GM21529 (cell line): ENCODE data around the gene RCOR2.

Experiments
- ATAC-seq: cut with Tn5 transposase; IDR thresholded peaks from one replicate; pipeline ENCODE4 v1.9.1; 2021; ENCODE audit not compliant: unreplicated experiment

The RCOR2 gene

DNA sequence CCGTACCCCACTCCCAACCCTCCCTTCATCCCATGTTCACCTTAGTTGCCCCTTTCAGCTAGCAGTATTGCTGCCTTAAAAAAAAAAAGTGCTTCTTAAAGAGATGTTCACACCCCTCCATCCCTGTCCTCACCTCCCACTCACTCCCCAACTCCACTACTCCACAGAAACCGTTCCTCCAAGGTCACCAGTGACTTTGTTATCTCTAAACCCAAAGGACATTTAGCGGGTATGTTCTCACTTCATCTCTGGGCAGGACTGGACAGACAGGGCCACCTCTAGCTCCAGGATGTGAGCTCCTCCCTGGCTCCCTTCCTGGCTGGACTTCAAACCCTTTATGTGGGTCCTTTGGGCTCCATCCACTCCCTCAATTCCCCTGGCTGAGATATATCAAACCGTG is 6.4 kb upstream of the RCOR2 start:
- ATAC-seq, result no peak

DNA sequence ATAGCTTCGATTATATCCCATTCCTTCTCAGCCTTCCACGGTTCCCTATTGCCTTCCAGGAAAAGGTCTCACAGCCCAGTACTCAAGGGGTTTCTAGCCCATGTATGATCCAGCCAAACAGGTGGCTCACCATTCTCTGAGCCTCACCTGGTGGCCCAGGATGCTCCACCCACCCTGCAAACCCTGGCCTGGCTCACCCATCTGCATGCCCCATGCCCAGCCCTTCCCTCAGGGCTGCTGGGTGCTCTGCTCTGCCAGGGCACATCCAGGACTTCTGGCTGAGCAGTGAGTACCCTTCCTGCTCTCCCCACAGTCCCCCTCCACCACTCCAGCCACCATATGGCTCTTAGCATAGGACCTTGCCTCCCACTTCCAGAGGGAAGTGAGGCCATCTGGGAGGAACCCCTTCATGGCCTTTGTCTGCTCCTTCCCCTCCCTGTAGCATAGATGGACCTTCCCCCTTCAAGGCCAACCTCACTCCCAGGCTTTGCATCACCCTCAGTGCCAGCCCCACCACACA is 5.8 kb upstream of the RCOR2 start:
- ATAC-seq, result no peak

DNA sequence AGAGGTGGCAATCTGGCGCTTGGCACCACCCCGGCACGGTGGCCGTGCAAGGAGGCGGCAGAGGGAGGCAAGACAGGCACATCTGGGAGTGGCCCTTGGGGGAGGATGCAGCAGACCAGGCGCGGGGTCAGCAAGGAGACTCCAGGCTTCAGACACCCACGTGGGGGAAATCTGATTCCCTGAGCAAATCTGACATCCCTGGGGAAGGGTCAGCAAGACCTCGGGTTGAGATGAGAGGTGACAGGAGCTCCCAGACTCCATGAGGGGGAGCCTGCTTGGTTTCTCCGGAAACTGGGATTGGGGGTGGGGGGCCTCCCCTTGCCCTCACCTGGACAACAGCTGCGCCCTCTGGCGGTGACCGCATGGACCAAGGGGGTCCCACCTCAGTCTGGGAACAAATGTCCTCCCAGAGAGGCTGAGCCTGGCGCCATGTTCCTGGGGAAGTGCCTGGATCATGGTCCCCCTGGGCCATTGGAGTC is 4.0 kb upstream of the RCOR2 start:
- ATAC-seq, result no peak

DNA sequence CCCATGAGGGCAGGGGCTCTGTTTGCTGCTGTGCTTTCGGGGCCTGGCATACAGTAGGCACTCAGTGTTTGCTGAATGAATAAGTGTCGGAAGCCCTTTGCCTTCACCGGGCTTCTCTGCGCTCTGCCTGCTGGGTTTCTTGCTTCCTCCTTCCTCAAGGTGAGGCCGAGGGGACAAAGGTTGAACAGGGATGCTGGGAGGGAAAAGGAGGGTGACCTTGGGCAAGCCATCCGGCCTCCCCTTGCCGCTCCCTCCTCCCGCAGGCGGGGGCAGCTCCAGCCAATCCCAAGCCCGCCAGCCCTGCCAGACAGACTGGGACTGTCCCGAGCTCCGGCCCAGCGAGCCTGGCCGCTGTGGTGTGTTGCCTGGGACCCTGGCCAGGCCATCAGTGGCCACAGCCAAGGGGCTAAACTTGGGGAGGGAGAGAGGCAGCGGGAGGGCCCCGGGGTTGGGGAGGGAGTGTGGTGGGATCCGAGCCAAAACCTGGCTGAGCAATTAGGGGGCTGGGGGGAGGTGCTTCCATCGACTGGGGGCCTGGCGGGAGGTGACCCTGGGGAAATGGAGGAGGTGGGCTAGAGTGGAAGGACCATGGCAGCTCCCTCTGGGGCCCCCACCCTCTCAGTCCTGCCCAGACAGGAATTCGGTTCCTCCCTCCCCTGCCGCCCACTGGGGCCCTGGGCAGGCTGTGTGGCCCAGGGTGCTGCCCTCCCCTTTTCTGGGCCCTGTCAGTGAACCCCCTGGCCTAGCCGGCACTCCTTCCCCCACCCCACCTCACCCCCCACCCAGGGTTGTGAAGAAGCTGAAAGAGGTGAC is 3.4 kb upstream of the RCOR2 start:
- no peak for ATAC-seq

DNA sequence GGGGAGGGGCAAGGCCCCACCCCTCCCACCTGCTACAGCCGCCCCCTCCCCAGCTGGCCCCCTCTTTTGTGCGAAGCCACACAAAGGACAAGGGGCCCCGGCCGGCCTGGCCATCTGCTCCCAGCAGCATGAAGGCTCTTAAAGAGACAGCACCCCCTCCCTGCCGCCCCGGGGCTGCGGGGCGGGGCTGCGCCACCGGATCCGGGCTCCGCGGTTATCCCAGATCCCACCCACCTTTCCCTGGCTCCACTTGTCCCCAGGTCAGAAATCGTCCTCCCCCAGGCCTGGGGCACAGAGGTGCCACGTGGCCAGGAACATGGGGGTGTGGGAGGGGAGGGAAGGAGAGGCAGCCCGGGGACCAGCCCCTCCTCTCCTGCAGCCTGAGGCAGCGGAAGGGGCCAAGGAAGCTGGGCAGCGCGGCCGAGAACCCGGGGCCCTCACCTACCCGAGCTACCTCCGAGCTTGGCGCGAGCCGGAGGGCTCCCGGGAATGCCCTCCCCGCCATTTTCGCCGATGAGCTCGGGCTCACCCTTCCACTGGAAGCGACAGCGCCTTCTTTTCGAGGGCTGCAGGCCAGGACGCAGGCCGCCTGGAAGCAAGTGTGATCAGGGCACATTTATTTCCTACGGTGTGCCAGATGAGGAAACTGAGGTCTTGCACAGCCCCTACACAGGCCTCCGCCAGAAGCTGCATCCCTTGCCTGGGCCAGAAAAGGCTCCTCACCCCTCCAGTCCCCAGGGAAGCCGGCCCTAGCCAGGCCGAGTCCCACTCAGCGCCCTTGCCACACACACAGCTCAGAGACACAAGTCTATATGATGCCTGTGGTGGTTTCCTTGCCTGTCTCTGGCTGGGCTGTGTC is 2.5 kb upstream of the RCOR2 start:
- no peak for ATAC-seq

DNA sequence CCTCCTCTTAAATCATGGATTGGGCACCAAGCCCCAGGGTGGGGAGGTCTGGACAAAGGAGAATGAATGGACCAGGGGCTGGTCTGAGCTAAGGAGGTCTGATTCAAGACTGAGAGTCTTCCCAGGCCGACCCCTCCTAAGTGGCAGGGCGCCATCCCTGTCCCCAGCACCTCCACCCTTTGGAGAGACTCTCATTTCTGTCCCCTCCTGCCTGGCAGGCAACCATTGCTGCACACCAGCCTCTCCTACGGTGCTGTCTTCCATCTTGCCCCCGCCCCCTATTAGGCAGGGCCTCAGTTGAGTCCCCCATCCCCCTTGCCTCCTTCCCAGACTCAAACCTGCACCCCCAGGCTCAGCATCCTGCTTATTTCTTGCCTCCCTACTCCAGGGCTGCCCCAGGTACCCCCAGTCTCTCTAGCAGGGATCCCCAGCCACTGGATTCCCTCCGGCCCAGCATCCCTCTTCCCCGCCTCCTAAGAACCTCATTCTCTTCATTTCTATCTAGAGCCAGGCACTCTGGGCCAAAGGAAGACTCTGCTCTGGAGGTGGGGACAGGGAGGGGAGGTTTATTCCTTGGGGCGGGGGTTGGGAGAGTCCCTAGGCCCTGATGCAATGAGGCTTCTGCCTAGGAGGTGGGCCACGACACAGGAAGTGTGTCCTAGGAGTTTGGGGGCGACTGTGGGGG is 1.7 kb upstream of the RCOR2 start:
- no peak for ATAC-seq

DNA sequence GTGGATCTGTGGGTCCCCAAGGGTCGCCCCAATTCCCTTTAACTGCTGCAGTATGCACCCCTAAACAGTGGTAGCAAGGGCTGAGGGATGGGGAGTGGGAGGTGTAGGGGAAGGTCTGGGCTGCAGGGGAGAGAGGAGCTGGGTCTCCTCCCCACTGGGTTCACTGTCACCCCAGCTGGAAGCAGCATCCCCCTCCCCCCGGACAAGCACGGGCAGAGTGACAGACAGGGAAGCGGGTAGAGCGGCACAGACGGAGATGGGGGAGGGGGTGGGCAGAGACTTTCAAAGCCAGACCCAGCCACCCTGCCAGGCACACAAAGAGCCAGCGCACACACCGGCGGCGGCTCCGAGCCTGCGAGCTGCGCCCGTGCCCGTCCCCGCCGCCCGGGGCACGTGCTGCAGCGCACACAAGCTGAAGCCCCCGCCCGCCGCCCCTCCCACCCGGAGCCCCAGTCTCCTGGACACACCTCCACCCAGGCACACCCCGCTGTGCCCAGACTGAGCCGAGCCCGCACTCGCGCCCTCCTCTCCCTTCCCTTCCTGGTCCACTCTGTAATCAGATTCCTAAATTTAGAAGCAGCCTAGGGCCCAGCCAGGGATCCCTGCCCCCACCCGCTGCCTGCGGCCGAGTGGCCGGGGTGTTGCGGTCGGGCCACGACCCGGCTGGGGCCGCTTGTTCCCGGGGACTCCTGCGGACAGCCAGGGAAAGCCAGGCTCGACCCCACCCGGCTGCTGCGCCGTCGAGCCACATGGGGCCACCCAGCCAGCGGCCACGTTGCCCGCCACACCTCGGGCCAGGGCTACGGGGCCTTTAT is 935 bp upstream of the RCOR2 start:
- no peak for ATAC-seq

DNA sequence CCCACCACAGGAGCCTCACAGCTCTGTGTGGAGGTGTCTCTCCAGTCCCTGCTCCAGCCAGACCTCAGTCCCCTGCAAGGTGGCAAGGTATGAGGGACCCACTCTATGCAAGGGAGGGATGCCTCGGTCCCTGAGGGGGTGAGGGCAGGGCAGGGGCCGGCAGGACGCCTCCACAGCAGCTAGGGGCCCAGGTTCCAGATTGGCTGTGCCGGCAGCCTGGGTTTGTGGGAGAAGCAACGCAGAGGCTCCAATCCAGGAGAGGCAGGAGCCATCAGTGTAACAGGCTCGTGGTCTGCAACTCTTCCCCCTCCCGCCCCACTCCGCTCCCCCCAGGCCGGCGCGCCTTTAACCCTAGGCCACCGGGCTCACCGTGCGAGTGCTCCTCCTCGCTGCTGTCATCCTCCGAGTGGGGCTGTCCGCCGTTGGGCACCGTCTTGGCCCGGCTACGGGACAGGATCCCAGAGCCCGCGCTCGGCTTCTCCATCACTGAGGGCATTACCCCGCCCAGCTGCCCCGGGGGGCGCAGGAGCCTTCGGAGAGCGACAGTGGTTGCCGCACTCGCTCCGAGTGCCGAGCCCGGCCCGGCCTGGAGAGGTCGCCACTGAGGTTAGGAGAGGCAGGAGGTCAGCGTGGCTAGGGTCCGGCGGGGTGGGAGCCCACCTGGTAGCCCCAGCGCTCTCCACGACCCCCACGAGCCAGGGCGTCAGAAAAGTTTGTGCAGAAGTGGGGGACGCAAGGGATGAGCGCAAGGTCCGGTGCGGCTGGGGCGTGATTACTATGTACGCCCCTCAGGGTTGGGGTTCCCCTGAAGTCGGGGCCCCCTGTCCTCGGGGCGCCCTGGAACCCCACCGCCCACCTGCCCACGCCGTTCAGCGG is 765 bp downstream of the RCOR2 start:
- no peak for ATAC-seq

DNA sequence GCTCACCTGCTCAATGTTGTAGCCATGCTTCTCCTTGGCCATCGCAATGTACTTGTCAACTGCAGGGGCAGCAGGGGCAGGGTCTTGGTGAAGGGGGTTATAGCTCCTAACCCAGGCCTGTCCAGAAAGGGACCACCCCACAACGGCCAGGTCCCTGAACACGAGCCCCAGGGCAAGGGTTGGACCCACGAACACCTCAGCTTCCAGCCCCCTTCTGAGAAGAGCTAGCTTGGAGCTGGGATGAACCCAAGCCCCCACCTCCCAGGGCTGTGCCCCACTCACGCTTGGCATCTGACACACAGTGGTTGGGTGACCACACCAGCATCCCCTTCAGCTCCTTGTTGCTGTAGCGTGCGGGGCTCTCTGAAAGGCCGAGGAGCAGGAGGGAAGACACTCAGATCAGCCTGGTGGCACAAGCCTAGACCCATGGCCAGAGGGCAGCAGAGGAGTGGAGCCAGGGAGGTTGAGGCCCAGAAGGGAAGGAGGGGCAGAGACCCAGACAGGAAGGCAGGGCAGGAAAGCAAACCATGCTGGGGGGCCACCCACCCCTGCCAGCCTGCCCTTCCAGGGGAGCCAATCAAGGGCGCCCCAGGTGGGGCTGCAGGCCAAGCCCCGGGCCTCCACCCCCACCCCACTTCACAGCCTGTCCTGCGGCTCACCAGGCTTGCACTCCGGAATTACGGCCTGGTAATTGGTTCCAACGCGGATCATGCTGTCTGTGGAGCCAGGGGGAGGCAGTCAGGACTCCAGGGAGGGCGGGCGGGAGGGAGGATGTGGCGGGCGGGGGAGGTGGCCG is 1.9 kb downstream of the RCOR2 start:
- ATAC-seq, result no peak

DNA sequence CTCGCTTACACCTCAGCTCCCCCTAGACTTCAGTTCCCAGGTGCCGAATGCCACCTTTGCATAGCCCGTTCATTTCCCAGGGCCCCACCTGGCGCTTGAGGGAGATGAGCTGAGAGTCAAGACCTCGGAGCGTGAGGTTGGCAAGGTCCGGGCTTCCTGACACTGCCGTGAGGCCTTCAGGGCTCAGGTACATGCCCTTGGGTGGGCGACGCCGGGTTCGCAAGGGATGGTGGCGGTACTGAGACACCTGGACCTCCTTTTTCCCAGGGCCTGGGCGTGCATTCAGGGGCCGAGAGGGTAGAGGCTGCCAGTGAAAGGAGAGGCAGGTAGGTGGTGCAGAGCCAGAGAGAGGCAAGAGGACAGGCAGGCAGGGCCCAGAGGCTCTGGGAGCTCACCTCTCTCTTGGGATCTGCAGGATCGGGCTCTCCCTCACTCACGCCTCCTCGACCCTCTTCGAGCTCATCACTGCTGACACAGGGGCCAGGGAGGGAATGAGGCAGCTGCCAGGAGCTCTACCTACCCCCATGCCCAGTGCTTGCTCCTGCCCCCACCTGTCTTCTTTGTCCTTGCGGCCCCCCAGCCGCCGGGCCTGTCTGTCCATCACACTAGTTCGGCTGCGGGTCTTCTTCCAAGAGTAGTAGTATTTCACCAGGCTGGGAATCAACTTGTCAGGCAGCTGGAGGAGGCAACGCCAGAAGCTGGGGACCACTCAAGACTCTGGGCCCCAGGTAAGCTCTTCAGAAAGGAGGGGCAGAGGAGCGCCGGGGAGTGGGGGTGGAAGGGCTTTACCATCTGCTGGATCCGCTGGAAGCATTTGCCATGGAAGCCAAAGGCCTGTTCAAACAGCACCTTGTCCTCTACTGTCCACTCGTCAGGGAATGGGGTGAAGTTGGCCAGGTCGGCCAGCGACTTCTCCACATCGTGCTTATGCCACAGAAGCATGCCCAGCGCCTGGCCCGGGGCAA is 2.8 kb downstream of the RCOR2 start:
- no peak for ATAC-seq

DNA sequence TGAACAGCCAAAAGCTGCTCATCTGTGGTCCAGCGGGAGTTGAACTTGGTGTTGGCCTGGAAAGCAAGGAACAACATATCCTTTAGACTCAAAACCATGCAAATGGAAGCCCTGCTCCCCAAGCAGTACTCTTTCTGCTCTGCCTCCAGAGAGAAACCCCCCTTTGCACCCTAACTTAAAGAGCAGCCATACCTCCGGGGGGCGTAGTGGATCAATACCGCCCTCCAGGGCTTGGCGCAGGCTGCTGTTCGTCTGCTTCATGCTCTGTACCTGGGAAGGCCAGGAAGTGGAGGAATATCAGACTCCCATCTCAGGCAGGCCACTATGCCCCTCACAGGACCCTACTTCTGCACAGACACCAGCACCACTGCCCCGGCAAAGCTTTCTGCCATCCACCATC is 4.3 kb downstream of the RCOR2 start:
- ATAC-seq, result no peak

DNA sequence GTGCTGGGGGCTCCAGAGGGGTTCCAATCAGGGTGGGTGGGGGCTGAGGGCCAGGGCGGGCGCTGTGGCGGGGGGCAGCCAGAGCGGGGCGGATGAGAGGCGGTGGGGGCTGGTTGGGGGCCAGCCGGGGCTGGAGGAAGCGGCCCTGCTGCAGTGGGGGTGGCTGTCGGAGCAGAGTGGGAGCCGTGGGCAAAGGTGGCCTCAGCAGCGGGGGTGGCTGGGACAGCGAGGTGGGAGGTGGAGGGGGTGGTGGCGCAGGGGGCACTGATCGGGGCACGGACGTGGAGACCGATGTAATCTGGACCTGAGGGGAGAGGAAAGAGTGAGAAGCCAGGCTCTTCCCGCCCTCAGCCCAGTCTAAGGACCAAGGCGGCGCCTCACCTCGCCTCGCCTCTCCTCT is 5.1 kb downstream of the RCOR2 start:
- no peak for ATAC-seq

DNA sequence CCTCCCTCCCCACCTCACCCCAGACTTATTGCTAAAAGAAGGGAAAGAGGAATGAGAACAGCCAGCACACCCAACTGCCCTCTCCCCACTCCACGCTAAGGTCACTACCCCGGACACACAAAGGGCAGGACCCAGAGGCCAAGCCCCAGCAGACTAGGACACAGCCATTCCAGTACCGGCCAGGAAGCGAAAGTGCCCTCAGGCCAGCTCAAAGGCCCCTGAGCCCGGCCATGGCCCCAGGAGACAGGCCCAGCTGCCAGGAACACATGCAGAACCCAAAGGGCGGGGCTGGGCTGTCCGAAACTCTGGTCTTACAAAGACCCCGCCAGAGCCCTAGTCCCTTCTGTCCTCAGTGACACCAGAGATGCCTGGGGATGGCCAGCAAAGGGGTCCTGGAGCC is 5.5 kb downstream of the RCOR2 start:
- no peak for ATAC-seq

DNA sequence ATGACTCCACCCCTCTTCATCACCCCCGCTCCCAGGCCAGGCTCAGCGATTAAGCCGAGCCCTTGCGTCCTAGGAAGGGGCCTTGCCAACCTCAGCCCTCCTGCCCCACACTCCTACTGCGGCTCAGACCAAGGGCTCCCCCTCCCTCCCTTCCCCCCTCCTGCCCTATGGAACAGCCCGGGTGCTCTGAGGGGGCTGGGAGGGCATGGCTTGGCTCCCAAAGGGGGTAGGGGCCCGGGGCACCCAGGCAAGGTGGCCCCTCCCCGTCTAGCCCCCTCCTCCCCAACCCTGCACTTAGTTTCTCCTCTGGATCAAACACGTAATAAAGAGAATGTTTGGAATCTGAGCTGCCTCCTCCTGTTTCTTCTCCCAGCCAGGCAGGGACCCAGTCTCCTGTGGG is 6.3 kb downstream of the RCOR2 start:
- ATAC-seq, result no peak

DNA sequence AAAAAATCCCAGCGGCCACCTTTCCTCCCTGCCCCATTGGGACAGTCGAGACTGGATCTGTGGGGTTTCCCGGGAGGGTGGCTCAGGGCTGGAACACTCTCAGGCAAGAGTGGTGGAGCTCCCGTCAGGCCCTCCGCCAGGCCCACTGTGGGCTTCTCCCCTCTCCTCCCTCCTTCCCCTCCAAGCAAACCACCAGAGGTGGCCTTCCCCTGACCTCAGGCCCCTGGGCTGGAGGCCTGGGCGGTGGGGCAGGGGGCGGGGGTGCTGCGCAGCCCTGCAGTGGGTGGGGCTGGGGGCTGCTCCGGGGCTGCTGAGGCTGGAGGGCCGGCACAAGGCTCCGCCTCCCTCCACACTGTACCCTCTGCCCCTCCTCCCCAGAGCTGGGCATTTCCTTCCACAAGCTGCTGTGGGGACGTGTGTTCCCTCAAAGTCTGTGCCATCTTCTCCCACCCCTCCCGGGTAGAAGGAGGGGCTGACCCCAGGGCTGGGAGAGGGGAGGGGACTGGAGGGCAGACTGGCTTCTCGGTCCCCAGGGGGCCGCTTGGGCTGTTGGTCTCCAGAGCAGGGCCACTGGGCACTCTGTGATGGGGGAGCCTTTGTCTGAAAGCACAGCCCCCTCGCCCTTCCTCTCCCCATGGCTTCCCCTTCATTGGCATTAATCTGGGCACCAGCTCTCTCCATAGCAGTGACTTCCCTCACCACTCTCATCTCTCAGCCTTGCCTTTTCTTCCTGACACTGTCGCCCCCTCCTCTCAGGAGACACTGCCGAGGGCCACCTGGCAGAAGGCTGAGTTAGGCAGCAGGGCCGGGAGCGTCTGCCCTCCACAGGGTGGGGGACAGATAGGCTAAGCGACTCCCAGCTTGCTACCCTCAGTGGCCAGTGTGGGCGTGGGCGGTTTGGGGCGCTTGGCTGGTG is 7.1 kb downstream of the RCOR2 start:
- ATAC-seq, result no peak

DNA sequence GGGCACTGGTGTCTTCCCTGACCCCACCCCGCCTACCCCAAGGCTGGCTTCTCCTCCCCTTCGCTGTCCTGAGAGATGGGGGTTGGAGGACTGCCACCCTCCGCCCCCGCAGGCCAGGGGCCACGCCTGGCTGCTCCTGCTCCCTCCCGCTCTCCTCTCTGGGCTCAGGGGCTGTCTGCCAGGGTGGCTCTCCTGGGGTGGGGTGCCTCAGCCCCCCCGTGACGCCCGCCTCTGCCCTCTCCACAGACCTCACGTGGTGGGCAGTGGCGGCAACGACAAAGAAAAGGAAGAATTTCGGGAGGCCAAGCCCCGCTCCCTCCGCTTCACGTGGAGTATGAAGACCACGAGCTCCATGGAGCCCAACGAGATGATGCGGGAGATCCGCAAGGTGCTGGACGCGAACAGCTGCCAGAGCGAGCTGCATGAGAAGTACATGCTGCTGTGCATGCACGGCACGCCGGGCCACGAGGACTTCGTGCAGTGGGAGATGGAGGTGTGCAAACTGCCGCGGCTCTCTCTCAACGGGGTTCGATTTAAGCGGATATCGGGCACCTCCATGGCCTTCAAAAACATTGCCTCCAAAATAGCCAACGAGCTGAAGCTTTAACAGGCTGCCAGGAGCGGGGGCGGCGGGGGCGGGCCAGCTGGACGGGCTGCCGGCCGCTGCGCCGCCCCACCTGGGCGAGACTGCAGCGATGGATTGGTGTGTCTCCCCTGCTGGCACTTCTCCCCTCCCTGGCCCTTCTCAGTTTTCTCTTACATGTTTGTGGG is 8.1 kb downstream of the RCOR2 start:
- ATAC-seq, result no peak
